Adrenal gland (tissue), 5 donors: Measurements from ENCODE around the gene CFAP90.

Experiments
- POLR2A ChIP-seq, 2 donors: fragments of 450-650 bp; IDR thresholded peaks; one replicate each; pipeline ENCODE4 v1.6.1; 2017; ENCODE audit warnings: antibody characterized with exemption in 2 of 2, mild to moderate bottlenecking in 2 of 2, moderate library complexity in 1 of 2
- TF ChIP-seq, protein P1 (sequence below), 6 experiments: fragments of 450-650 bp in 4 of 6; fragments of 200-600 bp in 2 of 6; sonication (generic) in 1 of 6; IDR thresholded peaks; 1 replicate in 5 of 6; 2 replicates in 1 of 6; pipeline versions ENCODE4 v1.5.1 to v1.8.0; 2016 to 2021; ENCODE audit warnings: antibody characterized with exemption in 6 of 6, mild to moderate bottlenecking in 2 of 6, moderate library complexity in 1 of 6
- donor health status: DM: no; HTN: no; CAD: no.

DNA sequence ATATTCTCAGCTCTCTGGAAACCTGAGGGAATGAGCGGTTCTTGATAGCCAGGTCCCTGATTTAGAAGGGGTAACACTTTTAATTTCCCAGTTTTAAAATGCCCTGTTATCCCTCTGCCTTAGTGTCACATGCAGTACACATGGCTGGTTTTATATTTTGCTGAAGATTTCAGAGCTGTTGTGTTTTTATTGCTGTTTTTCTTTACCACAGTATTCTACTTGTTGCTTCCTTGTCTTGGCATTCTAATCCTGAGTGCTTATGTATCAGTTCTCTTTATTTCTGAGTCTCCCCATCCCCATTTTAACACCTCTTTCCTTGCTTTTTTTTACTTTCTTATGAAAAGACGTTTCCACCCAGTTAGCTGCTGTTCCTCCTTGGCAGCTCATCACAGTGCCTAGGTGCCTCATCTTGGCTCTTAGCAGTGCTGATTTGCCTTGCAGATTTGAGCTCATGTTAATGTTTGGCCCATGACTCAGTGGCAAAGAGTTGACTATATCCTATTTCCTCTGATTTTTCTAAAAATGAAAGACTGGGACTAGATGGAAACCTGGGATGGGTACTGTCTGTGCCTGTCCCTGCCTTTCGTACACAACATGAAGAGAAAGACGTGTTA lies 21.7 kb upstream of the CFAP90 start:
- TF ChIP-seq, protein P1, sequence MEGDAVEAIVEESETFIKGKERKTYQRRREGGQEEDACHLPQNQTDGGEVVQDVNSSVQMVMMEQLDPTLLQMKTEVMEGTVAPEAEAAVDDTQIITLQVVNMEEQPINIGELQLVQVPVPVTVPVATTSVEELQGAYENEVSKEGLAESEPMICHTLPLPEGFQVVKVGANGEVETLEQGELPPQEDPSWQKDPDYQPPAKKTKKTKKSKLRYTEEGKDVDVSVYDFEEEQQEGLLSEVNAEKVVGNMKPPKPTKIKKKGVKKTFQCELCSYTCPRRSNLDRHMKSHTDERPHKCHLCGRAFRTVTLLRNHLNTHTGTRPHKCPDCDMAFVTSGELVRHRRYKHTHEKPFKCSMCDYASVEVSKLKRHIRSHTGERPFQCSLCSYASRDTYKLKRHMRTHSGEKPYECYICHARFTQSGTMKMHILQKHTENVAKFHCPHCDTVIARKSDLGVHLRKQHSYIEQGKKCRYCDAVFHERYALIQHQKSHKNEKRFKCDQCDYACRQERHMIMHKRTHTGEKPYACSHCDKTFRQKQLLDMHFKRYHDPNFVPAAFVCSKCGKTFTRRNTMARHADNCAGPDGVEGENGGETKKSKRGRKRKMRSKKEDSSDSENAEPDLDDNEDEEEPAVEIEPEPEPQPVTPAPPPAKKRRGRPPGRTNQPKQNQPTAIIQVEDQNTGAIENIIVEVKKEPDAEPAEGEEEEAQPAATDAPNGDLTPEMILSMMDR (IDR thresholded peaks at IDR 0.05), result no peak
- TF ChIP-seq POLR2A (IDR thresholded peaks at IDR 0.05), result no peak
